CD14-positive monocyte (primary cell): ENCODE measurements around the gene RCOR1. TPM values are rescaled to one million over a fixed set of nuclear protein-coding genes. Genes with fewer than 3 reads are reported as not detected.
A peak's percentile ranks its signal among the peaks of the same experiment; 100 is the strongest.
"Not testable (repeated sequence)": the region's sequence is repeated elsewhere in the genome, so short reads cannot be mapped to it uniquely, and the experiment has no call there.

ENCODE experiments used
- DNase-seq, 3 donors: peaks; one replicate each; pipeline ENCODE4 v3.0.0-alpha.2; 2011 to 2022
- H2AFZ ChIP-seq: 2 replicates; pipeline ENCODE4 v1.6.0; 2012; ENCODE audit warnings: mild to moderate bottlenecking, low read depth, low read length, inconsistent platforms; ENCODE audit not compliant: insufficient read depth, poor library complexity, severe bottlenecking
- H3K27ac ChIP-seq, 2 donors: 1 replicate in 1 of 2; 2 replicates in 1 of 2; pipeline ENCODE4 v1.5.1; 2012 to 2013; ENCODE audit warnings: low read length in 2 of 2, control low read depth in 1 of 2, inconsistent platforms in 1 of 2, low read depth in 1 of 2, mild to moderate bottlenecking in 1 of 2
- H3K27me3 ChIP-seq, 2 donors: one replicate each; pipeline versions ENCODE4 v1.6.0 to v1.6.1; 2011 to 2013; ENCODE audit warnings: low read length in 2 of 2; ENCODE audit not compliant: control insufficient read depth in 2 of 2, insufficient read depth in 2 of 2
- H3K36me3 ChIP-seq, 2 donors: replicated peaks in 1 of 2; 1 replicate in 1 of 2; 2 replicates in 1 of 2; pipeline versions ENCODE4 v1.5.1 to v1.6.1; 2012 to 2013; ENCODE audit warnings: low read length in 2 of 2, control low read depth in 1 of 2, inconsistent platforms in 1 of 2, mild to moderate bottlenecking in 1 of 2; ENCODE audit not compliant: insufficient read depth in 2 of 2, control insufficient read depth in 1 of 2
- H3K4me1 ChIP-seq, 2 donors: 1 replicate in 1 of 2; 2 replicates in 1 of 2; pipeline versions ENCODE4 v1.5.1 to v1.6.1; 2012 to 2013; ENCODE audit warnings: low read length in 2 of 2, control low read depth in 1 of 2, inconsistent platforms in 1 of 2, mild to moderate bottlenecking in 1 of 2, moderate library complexity in 1 of 2; ENCODE audit not compliant: insufficient read depth in 2 of 2, control insufficient read depth in 1 of 2
- H3K4me2 ChIP-seq: replicated peaks from 2 replicates; pipeline ENCODE3; 2012; ENCODE audit warnings: low read length, moderate library complexity, mild to moderate bottlenecking; ENCODE audit not compliant: poor library complexity, severe bottlenecking; ENCODE audit errors: extremely low read depth
- H3K4me3 ChIP-seq, 3 experiments: fragments of 200-600 bp in 1 of 3; sonication (generic) in 1 of 3; replicated peaks in 1 of 3; 1 replicate in 2 of 3; 2 replicates in 1 of 3; pipeline ENCODE4 v1.5.1; 2011 to 2013; ENCODE audit warnings: low read length in 3 of 3, mild to moderate bottlenecking in 3 of 3, control low read depth in 2 of 3, low read depth in 2 of 3, inconsistent platforms in 1 of 3, moderate library complexity in 1 of 3
- H3K79me2 ChIP-seq: 2 replicates; pipeline ENCODE4 v1.6.0; 2012; ENCODE audit warnings: mild to moderate bottlenecking, control low read depth, inconsistent platforms, low read length, moderate library complexity; ENCODE audit not compliant: insufficient read depth
- H3K9ac ChIP-seq: 2 replicates; pipeline ENCODE4 v1.6.0; 2017; ENCODE audit warnings: low read length, mild to moderate bottlenecking; ENCODE audit not compliant: insufficient read depth, poor library complexity, severe bottlenecking
- H3K9me3 ChIP-seq, 2 donors: replicated peaks in 1 of 2; 1 replicate in 1 of 2; 2 replicates in 1 of 2; pipeline versions ENCODE4 v1.5.1 to v1.6.1; 2012 to 2013; ENCODE audit warnings: low read length in 2 of 2, control low read depth in 1 of 2; ENCODE audit not compliant: control insufficient read depth in 1 of 2, insufficient read depth in 1 of 2
- H4K20me1 ChIP-seq: 2 replicates; pipeline ENCODE4 v1.6.0; 2012; ENCODE audit warnings: mild to moderate bottlenecking, low read length, control low read depth, moderate library complexity; ENCODE audit not compliant: insufficient read depth
- H3K27ac Mint-ChIP-seq, 7 donors: one replicate each; pipeline ENCODE4 v1.8.0; 2020; ENCODE audit warnings: mild to moderate bottlenecking in 7 of 7, mixed read lengths in 7 of 7, moderate library complexity in 6 of 7, inconsistent platforms in 2 of 7
- H3K27me3 Mint-ChIP-seq, 3 donors: one replicate each; pipeline ENCODE4 v1.8.0; 2021 to 2022; ENCODE audit warnings: low read depth in 3 of 3, mild to moderate bottlenecking in 3 of 3, mixed read lengths in 3 of 3, moderate library complexity in 3 of 3, inconsistent platforms in 1 of 3
- H3K36me3 Mint-ChIP-seq, 2 donors: one replicate each; pipeline ENCODE4 v1.8.0; 2020; ENCODE audit warnings: mixed read lengths in 2 of 2, inconsistent platforms in 1 of 2, mild to moderate bottlenecking in 1 of 2
- H3K4me1 Mint-ChIP-seq: one replicate; pipeline ENCODE4 v1.8.0; 2020; ENCODE audit warnings: mild to moderate bottlenecking, mixed read lengths
- H3K4me3 Mint-ChIP-seq, 2 donors: one replicate each; pipeline ENCODE4 v1.8.0; 2020; ENCODE audit warnings: mild to moderate bottlenecking in 2 of 2, mixed read lengths in 2 of 2, moderate library complexity in 1 of 2
- H3K9me3 Mint-ChIP-seq, 7 donors: one replicate each; pipeline ENCODE4 v1.8.0; 2020 to 2022; ENCODE audit warnings: mixed read lengths in 7 of 7, mild to moderate bottlenecking in 6 of 7, moderate library complexity in 6 of 7, inconsistent platforms in 2 of 7
- CTCF ChIP-seq: fragments of 200-600 bp; IDR thresholded peaks from one replicate; pipeline ENCODE4 v1.8.0; 2022; ENCODE audit warnings: antibody characterized with exemption, mild to moderate bottlenecking
- WGBS: methylation state at CpG from one replicate; pipeline ENCODE4 v1.1.5; 2013; ENCODE audit warnings: missing lambda C conversion rate; ENCODE audit not compliant: insufficient coverage; 5-methylcytosine and 5-hydroxymethylcytosine counted together
- intact Hi-C, 2 donors: fragments of 100-400 bp; cut with micrococcal nuclease; formaldehyde crosslinking; loops; one replicate each; pipeline versions ENCODE4 v1.15.0 to v1.15.1; 2023
- polyA plus RNA-seq, 3 donors: library from polyadenylated mRNA; depleted of rRNA in 1 of 3; unstranded in 2 of 3; stranded (reverse) in 1 of 3; fragments of 300-500 nt in 2 of 3; fragments of >200 nt in 1 of 3; fragmentation: Illumina TruSeq in 2 of 3; gene quantifications; 1 replicate in 2 of 3; 2 replicates in 1 of 3; pipeline ENCODE4 v1.2.3, GENCODE V29; 2012 to 2021

Gene RCOR1
- polyA plus RNA-seq, 3 donors, result 2.1 to 36.6 (median 2.3) TPM

- WGBS, result no CpG with 5 or more reads among the region's 3 CpGs
- Histone ChIP-seq H3K36me3 (peaks cover 2 to 13% of the 10 kb centered on the region in 2 donors), H3K27ac (peak overlapping the region; percentile 39 to 65), H3K79me2 (peaks cover 100% of the 10 kb centered on the region), H3K4me2 (peak overlapping the region; percentile 47), H3K9ac (no peak overlapping the region), H2AFZ (no peak overlapping the region), H3K27me3 (no peaks in the 10 kb centered on the region), H3K4me1 (peaks cover 30 to 34% of the 10 kb centered on the region in 2 donors), H4K20me1 (peaks cover 100% of the 10 kb centered on the region), H3K4me3 (peak overlapping the region in 1 of 3 experiments; percentile 35), H3K9me3 (no peaks in the 10 kb centered on the region)
- H3K9me3 Mint-ChIP-seq, result no peaks in the 10 kb centered on the region
- peaks cover 51% of the 10 kb centered on the region for H3K4me1 Mint-ChIP-seq
- intact Hi-C loops, result no loop called here
- no peaks in the 10 kb centered on the region for H3K27me3 Mint-ChIP-seq
- no peak for TF ChIP-seq CTCF
- H3K27ac Mint-ChIP-seq, result peak overlapping the region; percentile 71 to 92 (median 87)
- peak in 2 of 3 donors; percentile 19 to 24 for DNase-seq
- peaks cover 11 to 31% of the 10 kb centered on the region in 2 donors for H3K36me3 Mint-ChIP-seq
- H3K4me3 Mint-ChIP-seq, result no peak overlapping the region
Observed at GRCh38 chr14:102616799-102617198, 24.4 kb downstream of the RCOR1 start.

GRCh38 chr14:102619012-102619411 lies 26.6 kb downstream of the RCOR1 start:
- H3K4me3 ChIP-seq, H3K4me3 Mint-ChIP-seq, H3K9me3 Mint-ChIP-seq, H3K4me2 ChIP-seq, H2AFZ ChIP-seq, H3K27me3 ChIP-seq, DNase-seq, H3K9ac ChIP-seq, H3K27me3 Mint-ChIP-seq, H3K36me3 ChIP-seq, H3K9me3 ChIP-seq, intact Hi-C loops: not testable (repeated sequence)
- Histone ChIP-seq H4K20me1 (peaks cover 93% of the 10 kb centered on the region), H3K27ac (peak overlapping the region in 1 of 2 donors; percentile 3), H3K4me1 (peaks cover 38 to 42% of the 10 kb centered on the region in 2 donors), H3K79me2 (peaks cover 99% of the 10 kb centered on the region)
- Mint-ChIP-seq H3K27ac (peak overlapping the region in 6 of 7 donors; percentile 1 to 77 (median 35)), H3K4me1 (peaks cover 61% of the 10 kb centered on the region), H3K36me3 (peaks cover 6 to 21% of the 10 kb centered on the region in 2 donors)
- WGBS, result 100% methylated on average over 1 of the region's 6 CpGs
